Stimulated activated CD4-positive, alpha-beta T cell treated with anti-CD3 and anti-CD28 coated beads, Interleukin-2, amount 100 ng/mL, for 4 hours (primary cell): ENCODE measurements around the gene TSPEAR.
"Not testable (repeated sequence)": the region's sequence is repeated elsewhere in the genome, so short reads cannot be mapped to it uniquely, and the experiment has no call there.

Experiments
- DNase-seq: peaks from one replicate; pipeline ENCODE4 v3.0.0-alpha.2; 2020; ENCODE audit warnings: low read depth

Gene TSPEAR

GRCh38 chr21:44568667-44569556 is 142.5 kb downstream of the TSPEAR start:
- DNase-seq, result no peak

- DNase-seq, result no peak
These were observed 143.1 kb downstream of the TSPEAR start for GRCh38 chr21:44568261-44568660.

- DNase-seq, result no peak
These were observed 143.7 kb downstream of the TSPEAR start for GRCh38 chr21:44567481-44568171.

- no peak for DNase-seq
These were observed 145.0 kb downstream of the TSPEAR start for GRCh38 chr21:44566403-44566802.

GRCh38 chr21:44564886-44565598 is 146.3 kb downstream of the TSPEAR start:
- DNase-seq, result no peak

GRCh38 chr21:44564099-44564498 is 147.3 kb downstream of the TSPEAR start:
- DNase-seq, result no peak

GRCh38 chr21:44558695-44559094 is 152.7 kb downstream of the TSPEAR start, which contains the start of gene KRTAP10-3:
Gene KRTAP10-3 (minus strand): TSS chr21:44558795. CDS start chr21:44558715, 80 bp downstream.
- DNase-seq, result no peak

GRCh38 chr21:44558329-44558675 is 153.1 kb downstream of the TSPEAR start:
- not testable (repeated sequence) for DNase-seq

- no peak for DNase-seq
These were observed 153.7 kb downstream of the TSPEAR start for GRCh38 chr21:44557491-44558328.

- no peak for DNase-seq
These were observed 154.5 kb downstream of the TSPEAR start for GRCh38 chr21:44556879-44557278.

- no peak for DNase-seq
These were observed 156.0 kb downstream of the TSPEAR start for GRCh38 chr21:44555200-44555875.

- DNase-seq, result no peak
These were observed 158.7 kb downstream of the TSPEAR start for GRCh38 chr21:44552681-44553080.

- no peak for DNase-seq
These were observed 159.2 kb downstream of the TSPEAR start for GRCh38 chr21:44552136-44552535.

GRCh38 chr21:44551340-44551961 is 159.9 kb downstream of the TSPEAR start, which contains the start of gene KRTAP10-2:
Gene KRTAP10-2 (minus strand): TSS chr21:44551505. CDS start chr21:44551458, 47 bp downstream.
- DNase-seq, result no peak

GRCh38 chr21:44550807-44551206 is 160.6 kb downstream of the TSPEAR start:
- no peak for DNase-seq

- DNase-seq, result not testable (repeated sequence)
These were observed 161.1 kb downstream of the TSPEAR start for GRCh38 chr21:44550285-44550684.

- no peak for DNase-seq
These were observed 161.7 kb downstream of the TSPEAR start for GRCh38 chr21:44549525-44550211.

- no peak for DNase-seq
These were observed 162.4 kb downstream of the TSPEAR start for GRCh38 chr21:44548922-44549321.

- DNase-seq, result no peak
These were observed 163.0 kb downstream of the TSPEAR start for GRCh38 chr21:44548381-44548780.
